ENCODE results near the gene NSF.
"Not testable (repeated sequence)": the region's sequence is repeated elsewhere in the genome, so short reads cannot be mapped to it uniquely, and the experiment has no call there.

The NSF gene

DNA sequence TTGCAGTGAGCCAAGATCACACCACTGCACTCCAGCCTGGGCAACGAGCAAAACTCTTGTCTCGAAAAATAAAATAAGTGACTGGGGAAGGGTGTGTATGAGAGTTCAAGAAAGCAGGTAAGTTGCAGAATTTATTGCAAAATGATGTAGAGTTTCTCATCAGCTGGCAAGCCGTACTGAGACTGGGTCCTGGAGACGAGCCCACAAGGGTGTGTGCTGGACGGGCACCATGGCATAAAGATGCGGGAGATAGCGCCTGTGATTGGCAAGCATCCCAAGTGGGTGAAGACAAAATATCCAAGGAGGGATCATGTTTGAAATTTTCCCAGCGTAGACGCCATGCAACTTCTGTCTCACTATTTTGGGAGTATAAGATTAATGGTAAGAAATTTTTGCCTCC lies 168.7 kb downstream of the NSF start:
- no peak for DNase-seq

DNA sequence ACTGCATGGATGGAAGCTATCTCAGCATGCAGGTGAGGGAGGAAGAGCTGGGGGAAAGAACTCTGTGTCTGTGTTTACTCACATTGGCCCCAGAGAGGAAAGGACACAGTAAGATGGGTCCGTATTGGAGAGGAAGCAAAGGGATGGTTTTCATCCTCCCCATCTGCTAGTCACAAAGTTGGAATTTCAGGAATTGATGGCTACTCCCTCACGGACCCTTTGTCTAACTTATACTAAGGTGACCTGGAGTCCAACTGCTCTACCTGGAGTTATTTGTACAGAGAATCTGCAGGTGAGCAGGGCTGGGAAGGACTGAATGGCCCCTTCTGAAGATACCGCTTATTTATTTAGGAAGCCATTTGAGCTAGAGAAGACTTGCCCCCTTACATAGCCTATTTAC lies 172.9 kb downstream of the NSF start:
- no peak for DNase-seq

GRCh38 chr17:46764000-46764708 lies 173.7 kb downstream of the NSF start:
- no peak for DNase-seq

- no peak for DNase-seq
Measured at GRCh38 chr17:46764709-46765401, 174.4 kb downstream of the NSF start.

- DNase-seq, result no peak
Measured at GRCh38 chr17:46765453-46765852, 175.0 kb downstream of the NSF start.

DNA sequence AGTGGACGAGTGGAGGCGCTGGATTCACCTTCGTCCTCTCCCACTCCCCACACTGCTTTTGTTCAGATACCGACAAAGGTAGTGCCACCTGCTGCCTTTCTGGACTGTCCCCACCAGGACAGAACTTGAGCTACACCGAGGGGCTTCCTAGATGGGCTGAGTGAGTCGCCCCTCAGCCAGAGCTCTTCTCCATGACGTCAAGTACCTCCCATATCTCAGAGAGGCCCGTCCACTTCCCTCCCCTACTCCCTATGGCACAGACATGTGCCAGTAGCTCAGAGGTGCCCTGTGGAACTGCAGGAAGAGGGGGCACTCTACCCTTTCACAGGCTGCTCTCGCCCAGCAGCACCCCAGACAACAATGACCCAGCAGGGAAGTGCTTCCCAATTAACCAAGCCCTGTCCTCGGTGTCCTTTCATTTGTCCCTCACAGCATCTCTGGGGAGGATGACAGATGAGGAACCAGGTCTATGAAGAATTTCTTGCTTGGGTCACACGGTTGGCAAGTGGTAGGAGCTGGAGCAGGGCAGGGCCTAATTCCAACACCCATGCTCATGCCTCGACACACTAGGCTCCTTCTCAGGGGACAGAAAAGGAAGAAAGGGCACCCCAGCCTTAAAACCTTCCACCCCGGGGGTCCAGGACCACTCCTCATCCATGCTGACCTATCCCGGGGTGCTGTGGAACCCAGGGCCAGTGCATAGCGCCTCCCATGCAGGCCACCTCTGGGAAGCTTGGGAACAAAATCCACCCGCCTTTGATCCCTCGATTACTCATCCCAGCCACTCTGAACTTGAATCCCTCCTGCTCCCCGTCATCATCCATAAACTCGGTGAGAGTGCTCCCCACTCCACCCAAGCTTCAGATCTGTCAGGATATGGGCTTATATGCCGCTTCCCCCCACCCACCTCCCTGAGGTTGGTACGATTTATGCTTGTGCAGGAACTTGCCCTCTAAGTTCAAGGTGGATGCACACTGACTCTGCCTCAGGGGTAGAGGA lies 176.3 kb downstream of the NSF start:
- no peak for DNase-seq

GRCh38 chr17:46768540-46768870 lies 178.0 kb downstream of the NSF start:
- DNase-seq, result no peak

GRCh38 chr17:46768896-46769295 lies 178.4 kb downstream of the NSF start:
- DNase-seq, result not testable (repeated sequence)

- no peak for DNase-seq
Measured at GRCh38 chr17:46769531-46770438, 179.3 kb downstream of the NSF start.

DNA sequence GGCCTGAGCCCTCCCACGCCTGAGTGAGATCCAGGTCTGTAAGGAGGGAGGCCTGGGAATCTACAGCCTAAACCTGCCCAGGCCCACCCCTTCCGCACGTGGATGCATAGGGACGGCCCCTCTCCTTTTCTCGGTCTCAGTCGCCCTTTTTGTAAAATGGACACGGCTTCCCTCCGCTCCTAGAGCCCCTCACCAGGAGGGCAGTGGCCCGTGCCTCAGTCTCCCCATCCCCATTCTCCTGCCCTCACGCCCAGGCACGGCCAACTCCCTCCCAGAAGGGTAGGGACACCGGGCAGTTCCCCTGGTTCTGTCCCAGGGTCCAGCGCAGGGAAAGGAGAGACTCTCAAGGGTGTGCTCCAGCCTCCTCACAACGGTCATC lies 180.0 kb downstream of the NSF start:
- DNase-seq, result no peak

- DNase-seq, result no peak
Measured at GRCh38 chr17:46770818-46771560, 180.5 kb downstream of the NSF start.

DNA sequence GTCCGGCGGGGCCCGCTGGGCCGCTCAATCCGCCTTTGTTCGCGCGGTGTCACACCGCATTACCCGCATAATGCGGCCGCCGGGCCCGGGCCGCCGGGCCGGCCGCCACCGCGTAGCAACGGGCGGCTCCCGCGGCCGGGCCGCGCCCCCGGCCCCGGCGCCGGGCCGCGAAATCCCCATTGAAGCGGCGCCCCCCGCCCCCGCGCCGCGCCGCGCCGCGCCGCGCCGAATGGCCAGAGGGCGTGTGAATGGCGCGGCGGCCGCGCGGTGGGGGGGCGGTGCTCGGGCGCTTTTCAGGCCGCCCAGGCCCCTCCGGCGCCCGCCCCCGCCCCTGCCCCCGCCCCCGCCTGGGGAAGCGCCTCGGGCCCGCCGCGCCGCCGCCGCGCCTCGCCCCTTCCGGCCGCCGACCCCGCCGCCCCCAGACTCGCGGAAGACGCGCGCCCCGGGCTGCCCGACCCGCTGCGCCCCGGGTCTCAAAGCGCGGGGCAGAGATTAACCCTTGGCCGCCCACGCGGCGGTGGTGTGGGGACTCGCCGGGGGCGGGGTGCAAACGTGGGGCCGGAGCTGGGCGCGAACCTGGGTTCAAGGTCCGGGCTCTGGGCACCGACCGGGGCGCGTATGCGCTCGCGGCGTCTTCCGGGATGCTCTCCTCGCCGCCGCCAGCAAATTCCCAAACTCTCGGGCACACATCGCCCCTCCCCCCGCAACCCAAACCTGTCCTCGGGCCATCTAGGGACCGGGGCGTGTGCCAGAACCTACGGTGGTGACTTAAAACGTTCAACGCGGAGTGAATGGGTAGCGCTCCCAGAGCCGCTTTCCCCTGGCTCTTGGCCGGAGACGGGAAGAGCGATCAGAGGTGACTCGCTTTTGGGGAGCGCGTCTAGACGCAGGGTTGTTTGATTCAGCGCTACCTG lies 181.3 kb downstream of the NSF start:
- DNase-seq, result no peak

- no peak for DNase-seq
Measured at GRCh38 chr17:46772475-46773220, 182.2 kb downstream of the NSF start.

- no peak for DNase-seq
Measured at GRCh38 chr17:46773221-46773605, 182.7 kb downstream of the NSF start.

DNA sequence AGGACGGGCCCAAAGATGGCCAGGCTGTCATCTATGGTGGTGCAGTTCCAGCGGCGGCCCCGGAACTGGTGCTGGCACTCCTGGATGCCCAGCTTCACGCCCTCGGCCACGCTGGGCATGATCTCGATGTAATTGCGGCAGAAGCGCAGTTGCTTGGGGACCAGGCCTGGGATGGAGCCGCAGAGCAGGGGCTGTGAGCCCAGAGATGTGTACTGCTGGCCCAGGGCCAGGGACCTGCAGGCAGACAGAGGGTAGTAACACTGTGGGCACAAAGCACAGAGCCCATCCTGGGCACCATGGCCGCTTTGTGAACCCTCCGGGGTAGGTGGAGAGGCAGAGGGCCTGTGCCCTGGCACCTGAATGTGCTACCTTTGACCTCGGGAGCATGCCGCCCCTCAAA lies 183.2 kb downstream of the NSF start:
- no peak for DNase-seq

DNA sequence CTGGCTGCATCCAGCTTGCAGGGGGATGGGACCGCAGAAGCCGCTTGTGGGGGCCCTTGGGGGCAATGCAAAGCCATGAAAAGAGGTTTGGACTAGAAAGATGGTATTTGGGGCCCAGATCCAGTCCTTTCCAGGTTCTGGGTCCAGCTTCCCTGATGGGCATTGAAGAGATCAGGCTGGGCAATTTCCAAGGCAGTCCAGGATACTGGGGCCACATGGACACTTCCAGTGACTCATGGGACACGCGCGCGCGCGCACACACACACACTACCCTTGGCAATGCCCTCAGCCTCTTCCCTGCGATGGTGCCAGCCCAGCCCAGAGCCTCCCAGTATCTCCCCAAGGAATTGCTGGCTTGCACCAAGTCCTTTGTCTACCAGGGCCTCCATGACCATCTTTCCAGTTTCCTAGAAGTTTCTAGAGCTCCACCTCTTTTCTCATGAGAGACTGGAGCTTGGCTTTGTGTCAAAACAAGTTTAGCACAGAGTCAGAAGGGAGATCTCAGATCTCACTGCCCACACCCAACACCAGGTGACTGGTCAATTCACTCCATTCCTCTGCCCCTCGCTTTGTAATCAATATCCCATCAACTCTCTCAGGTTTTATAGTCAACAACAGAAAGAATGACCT lies 183.8 kb downstream of the NSF start:
- no peak for DNase-seq

GRCh38 chr17:46776298-46777005 lies 186.0 kb downstream of the NSF start:
- DNase-seq, result no peak
